GM18519 (cell line): ENCODE data around the gene CAMKV.

ENCODE experiments used
- ATAC-seq: cut with Tn5 transposase; IDR thresholded peaks from one replicate; pipeline ENCODE4 v1.9.1; 2021; ENCODE audit warnings: mild to moderate bottlenecking, moderate library complexity; ENCODE audit not compliant: unreplicated experiment, low FRiP score

Gene CAMKV

GRCh38 chr3:49898991-49899390, 29.3 kb upstream of the CAMKV start:
- ATAC-seq: no peak

DNA sequence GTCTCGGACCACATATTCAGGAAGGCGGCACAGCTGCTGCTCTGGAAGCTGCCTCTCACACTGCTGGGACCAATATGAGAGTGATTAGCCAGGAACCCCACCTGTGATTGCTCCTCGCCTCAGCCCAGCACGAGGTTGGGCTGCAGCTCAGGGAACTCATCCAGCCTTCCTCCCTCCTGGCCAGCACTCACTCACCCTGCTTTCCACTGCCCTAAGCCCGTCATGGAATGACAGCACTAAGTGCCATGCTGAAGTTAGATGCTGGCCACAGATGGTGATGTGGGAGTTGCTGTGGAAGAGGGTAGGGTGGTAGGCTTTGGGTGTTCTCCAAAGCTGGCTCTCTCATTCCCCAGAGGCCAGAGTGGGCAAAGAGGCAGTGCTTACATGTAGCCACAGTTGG, 26.6 kb upstream of the CAMKV start:
- no peak for ATAC-seq

GRCh38 chr3:49895791-49896190, 26.1 kb upstream of the CAMKV start:
- ATAC-seq: no peak

DNA sequence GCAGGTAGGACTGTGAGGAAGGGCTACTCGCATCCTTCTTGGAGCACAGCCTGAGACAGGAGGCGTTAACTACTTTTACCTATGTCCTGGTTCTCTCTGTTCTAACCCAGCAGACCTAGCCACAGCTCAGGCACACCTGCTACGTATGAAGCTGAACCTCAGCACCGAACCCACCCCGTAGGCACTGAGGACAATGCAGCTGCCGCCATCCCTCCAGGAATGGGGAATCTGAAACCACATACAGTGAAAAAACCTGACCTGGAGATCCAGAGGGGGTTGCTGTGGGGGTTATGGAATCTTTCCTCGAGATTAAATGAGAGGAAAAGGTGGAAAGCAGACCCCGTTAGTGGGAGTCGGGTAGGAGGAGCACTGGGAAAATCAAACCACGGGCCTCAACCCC, 19.6 kb upstream of the CAMKV start:
- ATAC-seq: no peak

DNA sequence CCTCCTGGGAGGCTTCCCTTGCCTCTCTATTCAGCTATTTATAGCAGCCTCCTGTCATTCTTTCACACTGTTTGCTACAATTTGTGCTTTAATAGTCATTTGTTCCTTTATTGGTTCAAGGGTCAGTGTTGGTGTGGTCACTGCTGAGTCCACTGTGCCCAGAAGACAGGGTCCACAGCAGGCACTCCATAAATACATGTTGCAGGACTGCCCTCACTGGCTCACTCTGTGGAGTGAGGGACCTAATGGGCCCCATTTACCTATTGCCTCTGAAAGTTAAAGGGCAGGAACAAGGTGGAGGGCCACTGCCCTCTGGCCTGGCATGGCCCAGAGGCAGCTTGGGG, 17.2 kb upstream of the CAMKV start:
- no peak for ATAC-seq

DNA sequence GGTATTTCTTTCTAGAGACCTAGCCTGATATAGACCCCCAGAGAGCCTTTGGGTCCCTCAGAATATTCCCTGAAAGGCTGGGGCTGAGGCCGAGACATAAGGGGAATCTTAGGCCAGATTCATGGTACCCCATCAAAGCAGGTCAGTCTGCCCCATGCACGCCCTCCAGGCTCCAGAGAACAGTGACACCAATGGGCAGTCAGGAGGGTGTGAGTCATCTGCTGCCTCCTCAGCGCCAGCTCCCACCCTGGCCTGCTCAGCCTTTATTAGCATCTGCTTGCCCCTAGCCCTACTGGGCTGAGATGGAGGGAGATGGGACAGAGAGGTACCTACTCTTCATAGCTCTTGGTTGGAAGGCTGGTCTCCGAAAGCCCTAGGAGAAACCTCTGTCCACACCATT, 14.3 kb upstream of the CAMKV start:
- ATAC-seq: no peak

- ATAC-seq: no peak
Measured at GRCh38 chr3:49882166-49882565, 12.5 kb upstream of the CAMKV start.

GRCh38 chr3:49880581-49881315, 11.0 kb upstream of the CAMKV start:
- ATAC-seq: no peak

- no peak for ATAC-seq
Measured at GRCh38 chr3:49879721-49880120, 10.0 kb upstream of the CAMKV start.

- no peak for ATAC-seq
Measured at GRCh38 chr3:49878686-49879085, 9.0 kb upstream of the CAMKV start.

DNA sequence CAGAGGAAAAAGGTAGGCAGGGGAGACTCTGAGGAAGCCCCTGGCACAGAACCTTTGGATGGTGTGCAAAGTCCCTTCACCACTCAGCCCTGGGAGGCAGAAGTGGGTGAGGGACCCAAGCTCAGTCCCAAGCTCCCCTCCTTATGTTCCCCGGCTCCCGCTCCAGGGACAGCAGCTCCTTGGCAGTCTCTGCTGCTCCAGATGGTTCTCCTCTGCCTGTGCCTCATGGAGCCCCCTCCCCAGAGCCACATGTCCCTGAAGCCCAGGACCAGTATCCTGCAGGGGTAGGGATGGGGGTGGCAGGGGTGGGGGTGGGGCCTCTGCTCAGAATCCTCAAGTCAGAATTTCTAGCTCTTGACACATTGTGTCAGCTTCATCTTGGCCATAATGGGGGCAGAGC, 8.0 kb upstream of the CAMKV start:
- no peak for ATAC-seq

- ATAC-seq: no peak
Measured at GRCh38 chr3:49876567-49876966, 6.9 kb upstream of the CAMKV start.

DNA sequence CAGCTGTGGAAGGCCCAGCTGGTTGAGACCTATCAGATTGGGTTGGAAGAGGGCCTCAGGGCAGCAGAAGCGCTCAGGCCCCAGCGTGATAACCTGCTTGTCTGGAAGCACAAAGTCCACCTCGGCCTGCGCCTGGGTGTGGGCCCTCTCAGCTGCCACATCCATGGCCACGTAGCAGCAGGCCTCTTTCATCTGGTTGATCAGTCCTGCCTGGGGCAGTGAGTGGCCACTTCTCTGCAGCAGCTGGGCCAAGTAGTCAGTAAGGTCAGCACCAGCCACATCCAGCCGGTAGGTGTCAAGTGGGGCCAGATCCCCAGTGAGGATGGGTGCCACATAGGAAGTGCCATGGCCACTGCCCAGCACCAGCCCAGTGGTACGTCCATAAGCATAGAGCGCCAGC, 3.9 kb upstream of the CAMKV start:
- no peak for ATAC-seq

- ATAC-seq: no peak
Measured at GRCh38 chr3:49872801-49873281, 3.1 kb upstream of the CAMKV start.

- ATAC-seq: no peak
Measured at GRCh38 chr3:49871531-49872153, 1.9 kb upstream of the CAMKV start.

GRCh38 chr3:49868862-49869466, 742 bp downstream of the CAMKV start:
- ATAC-seq: no peak

GRCh38 chr3:49867871-49868321, 1.8 kb downstream of the CAMKV start:
- no peak for ATAC-seq

- no peak for ATAC-seq
Measured at GRCh38 chr3:49867400-49867799, 2.3 kb downstream of the CAMKV start.

- no peak for ATAC-seq
Measured at GRCh38 chr3:49865198-49865784, 4.4 kb downstream of the CAMKV start.

GRCh38 chr3:49864505-49864904, 5.2 kb downstream of the CAMKV start:
- no peak for ATAC-seq

DNA sequence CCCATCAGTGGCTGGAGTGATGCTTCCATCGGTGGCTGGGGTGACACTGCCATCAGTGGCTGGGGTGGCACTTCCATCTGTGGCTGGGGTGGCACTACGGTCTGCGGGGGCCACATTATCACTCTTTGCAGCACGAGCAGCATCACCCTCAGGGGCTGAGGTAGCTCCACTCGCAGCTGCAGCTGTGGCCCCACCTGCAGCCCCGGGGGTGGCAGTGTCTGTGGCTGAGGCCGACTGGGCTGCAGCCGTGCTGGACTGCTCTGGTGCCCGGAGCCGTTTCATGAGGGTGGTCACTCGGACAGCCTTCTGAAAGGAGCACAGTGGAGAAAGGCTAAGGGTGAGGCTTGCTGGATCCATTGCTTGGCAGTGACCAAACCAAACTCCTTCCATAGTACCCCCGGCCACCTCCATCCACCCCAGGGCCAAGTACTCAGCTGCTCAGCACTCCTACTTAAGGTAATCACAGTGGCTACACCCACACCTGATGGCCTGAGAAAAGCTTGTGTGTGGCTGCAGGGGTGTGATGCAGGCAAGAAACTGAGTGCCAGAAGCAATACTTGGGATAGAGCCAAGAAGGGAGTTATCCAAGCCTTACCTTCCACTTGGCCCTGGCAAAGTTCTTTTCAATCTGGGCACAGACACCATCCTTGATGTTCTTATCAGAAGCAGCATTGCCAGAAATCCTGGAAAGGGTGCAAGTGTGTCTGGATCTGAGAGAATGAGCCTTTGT, 10.0 kb downstream of the CAMKV start:
- ATAC-seq: no peak
